HG03432 (cell line): Measurements from ENCODE around the gene TMEM132D.

Experiments used
- ATAC-seq: cut with Tn5 transposase; IDR thresholded peaks from one replicate; pipeline ENCODE4 v1.9.1; 2021; ENCODE audit warnings: mild to moderate bottlenecking, moderate library complexity; ENCODE audit not compliant: unreplicated experiment

The TMEM132D gene

DNA sequence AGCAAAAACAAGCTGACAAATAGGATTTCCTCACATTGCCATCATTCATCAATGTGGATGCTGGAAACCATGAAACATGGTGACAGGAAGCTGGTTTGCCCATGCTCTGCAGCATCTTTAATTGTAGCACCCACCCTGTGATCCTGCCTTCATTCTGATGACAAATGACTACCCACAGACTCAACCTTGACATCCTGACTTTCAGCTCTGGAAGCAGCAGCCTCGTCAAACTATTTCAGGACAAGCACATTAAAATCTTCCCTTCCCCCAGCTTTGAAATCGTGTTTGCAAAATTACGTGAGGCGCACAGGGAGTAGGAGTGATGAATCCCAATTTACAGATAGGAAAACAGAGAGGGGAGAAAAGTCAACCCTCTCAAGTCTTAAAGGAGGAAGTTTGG lies 765.0 kb downstream of the TMEM132D start:
- no peak for ATAC-seq

DNA sequence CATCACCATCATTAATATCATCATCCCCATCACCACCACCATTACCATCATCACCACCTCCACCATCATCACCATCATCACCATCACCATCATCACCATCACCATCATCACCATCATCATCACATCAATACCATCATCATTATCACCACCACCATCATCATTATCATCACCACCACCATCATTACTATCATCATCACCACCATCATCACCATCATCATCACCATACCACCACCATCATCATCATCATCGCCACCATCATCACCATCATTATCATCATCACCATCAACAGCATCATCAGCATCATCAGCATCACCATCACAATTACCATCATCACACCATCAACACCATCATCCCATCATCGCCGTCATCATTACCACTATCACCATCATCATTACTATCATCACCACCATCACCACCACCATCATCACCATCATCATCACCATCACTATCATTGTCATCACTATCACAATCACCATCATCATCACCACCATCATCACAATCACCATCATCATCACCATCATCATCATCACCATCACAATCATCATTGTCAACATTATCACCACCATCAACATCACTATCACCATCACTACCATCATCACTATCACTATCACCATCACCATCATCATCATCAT lies 767.0 kb downstream of the TMEM132D start:
- ATAC-seq, result no peak

DNA sequence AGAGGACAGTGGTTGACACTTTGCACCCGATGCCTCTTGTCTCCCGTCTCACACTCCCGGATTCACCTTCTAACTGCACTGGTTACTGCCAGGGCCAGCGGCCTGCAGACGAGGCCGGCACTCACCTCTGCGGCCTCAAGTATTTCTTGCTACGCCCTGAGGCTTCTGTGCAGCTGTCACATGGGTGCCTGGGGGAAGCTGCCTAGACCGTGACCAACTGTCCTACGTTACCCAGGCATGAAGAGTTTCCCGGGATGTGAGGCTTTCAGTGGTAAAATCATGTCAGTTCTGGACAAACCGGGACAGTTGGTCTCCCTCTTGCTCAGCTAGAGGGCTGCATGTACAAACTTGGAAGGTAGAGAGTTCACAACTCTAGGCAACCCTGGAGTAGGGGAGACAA lies 776.1 kb downstream of the TMEM132D start:
- no peak for ATAC-seq

- no peak for ATAC-seq
These were observed 776.6 kb downstream of the TMEM132D start for GRCh38 chr12:129127211-129127610.

GRCh38 chr12:129119537-129119936 lies 784.3 kb downstream of the TMEM132D start:
- no peak for ATAC-seq

DNA sequence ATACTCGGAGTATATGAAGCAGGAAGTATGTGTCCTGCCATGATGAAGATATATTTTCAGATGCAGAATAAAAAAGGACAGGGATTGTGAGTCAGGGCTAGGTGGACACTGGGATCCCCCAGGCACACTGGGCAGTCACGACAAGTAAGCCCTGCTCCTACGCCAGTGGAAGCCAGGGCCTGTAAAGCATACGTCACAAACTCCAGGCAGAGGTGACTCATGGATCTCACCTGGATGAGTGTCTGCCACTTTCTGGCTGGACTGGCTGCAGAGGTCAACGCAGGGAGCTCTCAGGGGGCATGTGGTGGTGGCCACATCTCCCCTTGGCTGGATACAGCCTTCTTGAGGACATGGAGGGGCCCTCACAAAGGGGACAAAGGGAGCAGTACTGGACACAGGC lies 788.3 kb downstream of the TMEM132D start:
- ATAC-seq, result no peak

GRCh38 chr12:129110575-129110974 lies 793.2 kb downstream of the TMEM132D start:
- no peak for ATAC-seq

- no peak for ATAC-seq
These were observed 794.4 kb downstream of the TMEM132D start for GRCh38 chr12:129109174-129110001.

- ATAC-seq, result no peak
These were observed 797.1 kb downstream of the TMEM132D start for GRCh38 chr12:129106772-129107171.

DNA sequence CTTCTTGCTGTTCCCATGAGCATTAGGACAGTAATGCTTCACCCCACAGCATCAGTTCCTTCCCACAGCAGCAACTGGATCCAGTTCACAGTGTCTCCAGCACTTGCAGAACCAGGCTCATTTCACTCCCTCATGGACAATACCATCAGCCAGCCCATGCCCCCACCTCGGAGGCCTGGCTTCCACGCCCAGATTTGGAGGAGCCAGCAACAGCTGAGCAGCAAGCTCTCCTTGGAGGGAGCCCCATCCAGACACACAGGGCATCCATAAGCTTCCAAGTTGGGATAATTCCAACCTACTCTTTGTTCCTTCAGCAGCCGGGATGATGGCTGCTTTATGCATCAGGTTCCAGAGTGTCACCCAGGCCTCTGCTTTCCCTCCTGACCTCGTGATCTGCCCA lies 800.6 kb downstream of the TMEM132D start:
- no peak for ATAC-seq

GRCh38 chr12:129102233-129102632 lies 801.6 kb downstream of the TMEM132D start:
- ATAC-seq, result no peak

GRCh38 chr12:129101816-129102215 lies 802.0 kb downstream of the TMEM132D start:
- ATAC-seq, result no peak

DNA sequence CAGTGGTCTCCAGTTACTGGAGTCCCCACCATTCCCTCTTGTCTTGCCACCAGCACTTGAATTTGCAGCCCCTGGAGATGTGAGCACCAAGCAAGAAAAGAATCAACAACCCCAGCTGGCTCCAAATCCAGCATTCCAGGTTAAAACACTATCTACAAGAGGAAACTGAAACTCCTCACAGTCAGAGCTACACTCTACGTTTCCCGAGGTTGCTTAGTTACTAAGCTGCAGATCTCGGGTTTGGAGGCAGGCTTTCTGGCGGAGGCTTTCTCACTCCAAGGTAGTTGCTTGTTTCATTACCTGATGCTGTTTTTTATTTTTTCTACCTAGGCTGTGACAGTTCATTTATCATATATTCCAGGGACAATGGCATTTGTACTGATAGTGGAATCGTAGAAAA lies 802.4 kb downstream of the TMEM132D start:
- no peak for ATAC-seq

- no peak for ATAC-seq
These were observed 806.4 kb downstream of the TMEM132D start for GRCh38 chr12:129097451-129097850.

DNA sequence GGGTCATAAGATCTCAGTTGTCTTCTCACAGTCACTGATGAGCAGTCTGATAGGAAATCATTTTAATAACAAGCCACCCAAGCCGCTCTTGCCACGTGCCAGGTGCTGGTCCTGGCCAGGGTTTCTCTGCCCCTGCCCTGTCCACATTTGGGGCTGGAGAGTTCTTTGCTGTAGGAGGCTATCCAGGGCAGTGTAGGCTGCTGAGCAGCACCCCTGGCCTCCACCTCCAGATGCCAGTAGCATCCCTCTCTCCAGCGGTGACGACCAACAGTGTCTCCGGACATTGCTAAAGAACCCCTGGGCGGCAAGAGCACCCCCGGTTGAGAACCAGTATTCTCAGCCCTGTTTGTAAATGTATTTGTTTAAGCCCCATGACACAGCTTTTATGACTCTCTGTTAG lies 806.9 kb downstream of the TMEM132D start:
- no peak for ATAC-seq

- ATAC-seq, result no peak
These were observed 807.6 kb downstream of the TMEM132D start for GRCh38 chr12:129096184-129096583.

DNA sequence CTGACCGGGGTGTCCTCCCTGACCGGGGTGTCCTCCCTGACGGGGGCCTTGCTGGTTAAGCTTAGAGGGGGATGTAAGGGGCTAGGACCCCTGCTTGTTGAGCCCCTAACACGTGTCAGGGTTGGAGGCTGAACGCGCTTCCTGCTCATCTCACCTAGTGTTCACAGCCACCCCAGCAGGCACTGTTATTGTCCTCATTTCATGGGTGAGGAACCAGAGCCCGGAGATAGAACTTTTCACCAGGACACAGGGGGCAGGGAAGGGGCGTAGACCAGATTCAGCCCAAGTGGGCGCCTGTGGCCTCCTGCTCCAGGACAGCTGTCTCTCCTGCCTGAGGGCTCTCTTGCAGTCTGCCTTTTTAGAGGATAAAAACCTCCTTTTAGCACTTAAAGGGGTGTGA lies 814.2 kb downstream of the TMEM132D start:
- no peak for ATAC-seq

- no peak for ATAC-seq
These were observed 818.7 kb downstream of the TMEM132D start for GRCh38 chr12:129084875-129085826.

DNA sequence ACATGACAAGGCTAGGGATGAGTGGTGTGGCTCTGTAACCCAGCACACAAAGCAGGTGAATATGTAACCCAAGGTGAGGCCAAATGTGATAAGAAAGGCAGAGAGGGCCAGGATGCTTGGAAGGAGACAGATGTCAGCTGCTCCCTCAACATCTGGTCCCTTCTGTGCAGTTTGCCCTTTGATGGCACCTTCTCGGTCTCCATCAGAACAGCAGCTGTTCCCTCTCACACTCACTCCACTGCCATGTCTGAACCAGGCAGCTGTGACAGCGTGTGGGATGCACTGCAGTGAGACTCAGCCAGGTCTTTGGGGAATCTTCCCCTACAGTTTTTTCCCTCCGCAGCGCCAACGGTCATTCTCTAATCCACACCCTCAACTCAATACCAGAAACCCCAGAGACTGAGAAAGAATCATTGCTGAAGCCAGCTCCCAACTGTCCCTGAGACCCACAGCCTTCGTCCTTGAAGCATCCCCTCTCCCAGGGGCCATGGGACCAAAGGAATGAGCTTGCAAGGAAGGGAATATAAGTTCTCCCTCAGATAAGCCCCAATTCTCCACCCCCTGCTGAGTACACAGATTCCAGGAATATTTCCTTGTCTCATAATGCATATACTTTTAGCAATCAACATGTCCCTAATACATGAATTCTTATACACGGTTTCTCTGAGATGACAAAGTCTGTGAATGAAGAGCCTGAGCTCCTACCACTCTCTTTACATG lies 820.5 kb downstream of the TMEM132D start:
- ATAC-seq, result no peak

DNA sequence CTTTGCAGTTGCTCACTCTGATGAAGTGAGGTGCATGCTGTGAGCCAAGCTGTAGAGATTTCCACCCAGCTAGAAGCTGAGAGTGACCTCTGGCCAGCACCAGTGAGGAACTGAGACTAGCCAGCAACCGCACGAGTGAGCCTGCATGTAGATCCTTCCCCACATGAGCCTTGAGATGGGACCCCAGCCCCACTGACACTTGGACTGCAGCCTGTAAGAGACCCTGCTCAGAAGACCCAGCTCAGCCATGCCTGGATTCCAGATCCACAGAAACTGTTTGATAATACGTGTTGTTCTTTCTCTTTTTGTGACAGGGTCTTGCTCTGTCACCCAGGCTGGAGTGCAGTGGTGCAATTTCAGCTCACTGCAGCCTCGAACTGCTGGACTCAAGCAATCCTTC lies 821.4 kb downstream of the TMEM132D start:
- ATAC-seq, result no peak

DNA sequence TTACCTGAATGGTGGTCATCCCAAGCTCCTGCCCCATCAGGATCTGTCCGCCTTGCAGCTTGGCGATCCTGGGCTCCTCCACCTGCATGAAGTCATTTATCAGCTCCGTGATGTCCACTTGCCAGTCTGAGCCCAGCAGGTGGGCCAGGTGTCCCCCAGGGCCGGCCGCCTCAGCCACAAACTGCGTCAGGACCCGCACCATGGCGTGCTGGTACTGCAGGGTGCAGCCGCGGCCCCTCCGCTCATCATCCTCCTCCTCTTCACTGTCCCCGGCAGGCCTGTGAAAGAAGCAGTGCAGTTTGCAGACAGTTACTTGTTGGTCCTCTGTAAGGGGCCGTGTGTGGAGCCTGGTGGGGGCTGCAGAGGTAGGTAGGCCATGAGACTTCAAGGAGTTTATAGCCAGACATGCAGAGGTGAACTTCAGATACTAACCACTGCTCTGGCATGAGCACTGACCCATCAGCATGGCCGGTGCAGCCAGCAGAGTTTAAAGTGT lies 822.0 kb downstream of the TMEM132D start:
- ATAC-seq, result no peak
